Measurements from ENCODE around the gene ITIH1. TPM values are rescaled to one million over a fixed set of nuclear protein-coding genes. Genes with fewer than 3 reads are reported as not detected.

The ITIH1 gene
- total RNA-seq, 2 experiments from 2014 or later = not detected

GRCh38 chr3:52787246-52787645 is 9.8 kb downstream of the ITIH1 start:
- CTCF ChIA-PET = no interaction called here
- Mint-ChIP-seq H3K4me1 (ENCODE audit: low read depth) (no peaks in the 10 kb centered on the region), H3K36me3 (no peaks in the 10 kb centered on the region), H3K27me3 (peaks cover 1% of the 10 kb centered on the region), H3K27ac (no peak overlapping the region), H3K9me3 (no peaks in the 10 kb centered on the region), H3K4me3 (no peak overlapping the region)
- POLR2A ChIA-PET = interaction anchor here (0.5 kb wide), 1 partner anchor 215 kb away, joined by 3 read pairs; no protein-coding TSS in a partner anchor
- intact Hi-C loops (cut with micrococcal nuclease) = no loop called here
- DNase-seq = no peak

GRCh38 chr3:52787672-52788625 is 10.6 kb downstream of the ITIH1 start:
- intact Hi-C loops (cut with micrococcal nuclease) = no loop called here
- H3K4me1 Mint-ChIP-seq (ENCODE audit: low read depth) = no peaks in the 10 kb centered on the region
- H3K9me3 Mint-ChIP-seq = no peaks in the 10 kb centered on the region
- ChIA-PET POLR2A (interaction anchor here (0.5 kb wide), 1 partner anchor 215 kb away, joined by 3 read pairs; no protein-coding TSS in a partner anchor), CTCF (no interaction called here)
- no peaks in the 10 kb centered on the region for H3K27me3 Mint-ChIP-seq
- no peaks in the 10 kb centered on the region for H3K36me3 Mint-ChIP-seq
- DNase-seq = no peak
- no peak overlapping the region for H3K27ac Mint-ChIP-seq
- H3K4me3 Mint-ChIP-seq = no peak overlapping the region

- DNase-seq = no peak
- Mint-ChIP-seq H3K9me3 (no peaks in the 10 kb centered on the region), H3K4me1 (ENCODE audit: low read depth) (no peaks in the 10 kb centered on the region), H3K27me3 (no peaks in the 10 kb centered on the region), H3K27ac (no peak overlapping the region), H3K4me3 (no peak overlapping the region), H3K36me3 (no peaks in the 10 kb centered on the region)
- POLR2A ChIA-PET = no interaction called here
- intact Hi-C loops (cut with micrococcal nuclease) = no loop called here
- CTCF ChIA-PET = no interaction called here
Measured at GRCh38 chr3:52788890-52789745, 11.7 kb downstream of the ITIH1 start.

- Mint-ChIP-seq H3K4me3 (no peak overlapping the region), H3K27ac (no peak overlapping the region), H3K9me3 (no peaks in the 10 kb centered on the region), H3K27me3 (no peaks in the 10 kb centered on the region), H3K4me1 (ENCODE audit: low read depth) (no peaks in the 10 kb centered on the region), H3K36me3 (no peaks in the 10 kb centered on the region)
- intact Hi-C loops (cut with micrococcal nuclease) = no loop called here
- POLR2A ChIA-PET = no interaction called here
- CTCF ChIA-PET = interaction anchor here (1.0 kb wide), 1 partner anchor 9 kb away, joined by 4 read pairs; no protein-coding TSS in a partner anchor
- no peak for DNase-seq
Measured at GRCh38 chr3:52789746-52790040, 12.3 kb downstream of the ITIH1 start.

GRCh38 chr3:52790337-52790736 is 12.9 kb downstream of the ITIH1 start:
- intact Hi-C loops (cut with micrococcal nuclease) = no loop called here
- Mint-ChIP-seq H3K27me3 (no peaks in the 10 kb centered on the region), H3K4me3 (no peak overlapping the region), H3K27ac (no peak overlapping the region), H3K36me3 (no peaks in the 10 kb centered on the region), H3K9me3 (no peaks in the 10 kb centered on the region), H3K4me1 (ENCODE audit: low read depth) (no peaks in the 10 kb centered on the region)
- no peak for DNase-seq
- ChIA-PET POLR2A (no interaction called here), CTCF (interaction anchor here (1.0 kb wide), 1 partner anchor 8 kb away, joined by 4 read pairs; no protein-coding TSS in a partner anchor)

- Mint-ChIP-seq H3K27me3 (no peaks in the 10 kb centered on the region), H3K36me3 (no peaks in the 10 kb centered on the region), H3K27ac (no peak overlapping the region), H3K4me1 (ENCODE audit: low read depth) (no peaks in the 10 kb centered on the region), H3K9me3 (no peaks in the 10 kb centered on the region), H3K4me3 (no peak overlapping the region)
- DNase-seq = no peak
- intact Hi-C loops (cut with micrococcal nuclease) = no loop called here
- ChIA-PET CTCF (interaction anchor here (1.0 kb wide), 1 partner anchor 8 kb away, joined by 4 read pairs; no protein-coding TSS in a partner anchor), POLR2A (no interaction called here)
Measured at GRCh38 chr3:52790741-52791140, 13.3 kb downstream of the ITIH1 start.

- no peaks in the 10 kb centered on the region for H3K27me3 Mint-ChIP-seq
- ChIA-PET CTCF (no interaction called here), POLR2A (interaction anchor here (0.6 kb wide), 1 partner anchor 27 kb away, joined by 3 read pairs; no protein-coding TSS in a partner anchor)
- H3K4me1 Mint-ChIP-seq (ENCODE audit: low read depth) = no peaks in the 10 kb centered on the region
- H3K4me3 Mint-ChIP-seq = no peak overlapping the region
- H3K36me3 Mint-ChIP-seq = no peaks in the 10 kb centered on the region
- H3K27ac Mint-ChIP-seq = no peak overlapping the region
- DNase-seq = no peak
- intact Hi-C loops (cut with micrococcal nuclease) = no loop called here
- H3K9me3 Mint-ChIP-seq = no peaks in the 10 kb centered on the region
Measured at GRCh38 chr3:52791366-52791765, 14.0 kb downstream of the ITIH1 start.

GRCh38 chr3:52791928-52792327 is 14.5 kb downstream of the ITIH1 start:
- no peak overlapping the region for H3K4me3 Mint-ChIP-seq
- no peaks in the 10 kb centered on the region for H3K4me1 Mint-ChIP-seq (ENCODE audit: low read depth)
- H3K9me3 Mint-ChIP-seq = no peaks in the 10 kb centered on the region
- no peak for DNase-seq
- intact Hi-C loops (cut with micrococcal nuclease) = no loop called here
- H3K36me3 Mint-ChIP-seq = no peaks in the 10 kb centered on the region
- ChIA-PET CTCF (no interaction called here), POLR2A (interaction anchor here (0.6 to 0.7 kb wide), 2 partner anchors 28 to 46 kb away, joined by 3 read pairs; no protein-coding TSS in a partner anchor)
- no peaks in the 10 kb centered on the region for H3K27me3 Mint-ChIP-seq
- no peak overlapping the region for H3K27ac Mint-ChIP-seq

- Mint-ChIP-seq H3K9me3 (no peaks in the 10 kb centered on the region), H3K27me3 (no peaks in the 10 kb centered on the region), H3K4me1 (ENCODE audit: low read depth) (no peaks in the 10 kb centered on the region), H3K27ac (no peak overlapping the region), H3K4me3 (no peak overlapping the region), H3K36me3 (no peaks in the 10 kb centered on the region)
- ChIA-PET POLR2A (interaction anchor here (0.7 kb wide), 1 partner anchor 46 kb away, joined by 3 read pairs; no protein-coding TSS in a partner anchor), CTCF (no interaction called here)
- intact Hi-C loops (cut with micrococcal nuclease) = no loop called here
- DNase-seq = no peak
Measured at GRCh38 chr3:52792413-52792812, 15.0 kb downstream of the ITIH1 start.

GRCh38 chr3:52792961-52793695 is 15.7 kb downstream of the ITIH1 start:
- ChIA-PET CTCF (no interaction called here), POLR2A (no interaction called here)
- no peaks in the 10 kb centered on the region for H3K27me3 Mint-ChIP-seq
- H3K4me1 Mint-ChIP-seq (ENCODE audit: low read depth) = no peaks in the 10 kb centered on the region
- no peak for DNase-seq
- H3K36me3 Mint-ChIP-seq = no peaks in the 10 kb centered on the region
- H3K4me3 Mint-ChIP-seq = no peak overlapping the region
- H3K27ac Mint-ChIP-seq = no peak overlapping the region
- no peaks in the 10 kb centered on the region for H3K9me3 Mint-ChIP-seq
- intact Hi-C loops (cut with micrococcal nuclease) = no loop called here

- DNase-seq = no peak
- H3K4me3 Mint-ChIP-seq = no peak overlapping the region
- no peaks in the 10 kb centered on the region for H3K9me3 Mint-ChIP-seq
- no peak overlapping the region for H3K27ac Mint-ChIP-seq
- POLR2A ChIA-PET = no interaction called here
- CTCF ChIA-PET = no interaction called here
- intact Hi-C loops (cut with micrococcal nuclease) = no loop called here
- no peaks in the 10 kb centered on the region for H3K27me3 Mint-ChIP-seq
- no peaks in the 10 kb centered on the region for H3K36me3 Mint-ChIP-seq
- no peaks in the 10 kb centered on the region for H3K4me1 Mint-ChIP-seq (ENCODE audit: low read depth)
Measured at GRCh38 chr3:52793702-52794611, 16.6 kb downstream of the ITIH1 start.

All from activated CD4-positive, alpha-beta memory T cell treated with anti-CD3 and anti-CD28 coated beads for 36 hours (primary cell).